CD4-positive, alpha-beta memory T cell (primary cell): ENCODE data around the gene TRAPPC2. TPM values are rescaled to one million over a fixed set of nuclear protein-coding genes. Genes with fewer than 3 reads are reported as not detected.
"Not testable (repeated sequence)": the region's sequence is repeated elsewhere in the genome, so short reads cannot be mapped to it uniquely, and the experiment has no call there.

ENCODE experiments used
- CTCF ChIA-PET: fragments of 350-600 bp; sonication (Branson Sonifier 250); formaldehyde crosslinking; loops from one replicate; lab custom pipeline; 2021; ENCODE audit warnings: inconsistent platforms; ENCODE audit not compliant: partially characterized antibody; lab: Charles Lee
- POLR2A ChIA-PET: fragments of 350-600 bp; sonication (Branson Sonifier 250); formaldehyde crosslinking; loops from one replicate; lab custom pipeline; 2021; ENCODE audit not compliant: partially characterized antibody; lab: Charles Lee
- DNase-seq, 5 donors: peaks; one replicate each; pipeline versions ENCODE4 v3.0.0 to v3.0.0-alpha.2; 2020 to 2022; ENCODE audit warnings: mixed read lengths in 1 of 5
- H3K27ac ChIP-seq: one replicate; pipeline ENCODE4 v1.7.0; 2013; ENCODE audit warnings: low read depth, low read length
- H3K27me3 ChIP-seq: 2 replicates; pipeline ENCODE4 v1.7.0; 2013; ENCODE audit warnings: mild to moderate bottlenecking, low read length, moderate library complexity; ENCODE audit not compliant: insufficient read depth
- H3K36me3 ChIP-seq: 2 replicates; pipeline ENCODE4 v1.7.0; 2013; ENCODE audit warnings: mild to moderate bottlenecking, low read length, moderate library complexity; ENCODE audit not compliant: insufficient read depth
- H3K4me1 ChIP-seq: 2 replicates; pipeline ENCODE4 v1.7.0; 2013; ENCODE audit warnings: mild to moderate bottlenecking, low read length, moderate library complexity; ENCODE audit not compliant: insufficient read depth
- H3K4me3 ChIP-seq, 2 donors: one replicate each; pipeline ENCODE4 v1.7.0; 2013; ENCODE audit warnings: low read length in 2 of 2, mild to moderate bottlenecking in 1 of 2
- H3K9me3 ChIP-seq, 2 donors: one replicate each; pipeline ENCODE4 v1.7.0; 2013; ENCODE audit warnings: low read length in 2 of 2, control low read depth in 1 of 2; ENCODE audit not compliant: control insufficient read depth in 1 of 2
- H3K27ac Mint-ChIP-seq, 7 donors: one replicate each; pipeline ENCODE4 v1.8.0; 2020 to 2021; ENCODE audit warnings: mixed read lengths in 7 of 7, mild to moderate bottlenecking in 6 of 7, inconsistent platforms in 3 of 7, moderate library complexity in 3 of 7
- H3K27me3 Mint-ChIP-seq, 2 donors: one replicate each; pipeline ENCODE4 v1.8.0; 2020 to 2021; ENCODE audit warnings: mixed read lengths in 2 of 2
- H3K36me3 Mint-ChIP-seq, 2 donors: one replicate each; pipeline ENCODE4 v1.8.0; 2020 to 2021; ENCODE audit warnings: mixed read lengths in 2 of 2, inconsistent platforms in 1 of 2, mild to moderate bottlenecking in 1 of 2
- H3K4me1 Mint-ChIP-seq, 4 donors: one replicate each; pipeline ENCODE4 v1.8.0; 2020 to 2021; ENCODE audit warnings: mixed read lengths in 4 of 4, mild to moderate bottlenecking in 1 of 4
- H3K4me3 Mint-ChIP-seq, 8 donors: one replicate each; pipeline ENCODE4 v1.8.0; 2020 to 2021; ENCODE audit warnings: mixed read lengths in 8 of 8, mild to moderate bottlenecking in 7 of 8, moderate library complexity in 6 of 8, inconsistent platforms in 3 of 8
- H3K9me3 Mint-ChIP-seq, 8 donors: one replicate each; pipeline ENCODE4 v1.8.0; 2020 to 2021; ENCODE audit warnings: mixed read lengths in 8 of 8, mild to moderate bottlenecking in 5 of 8, inconsistent platforms in 3 of 8, moderate library complexity in 1 of 8
- intact Hi-C: fragments of 100-400 bp; cut with micrococcal nuclease; formaldehyde crosslinking; loops from one replicate; pipeline ENCODE4 v1.15.1; 2023
- polyA plus RNA-seq, 2 donors: library from polyadenylated mRNA; unstranded; fragments of 300-500 nt; fragmentation: Illumina TruSeq; gene quantifications; one replicate each; pipeline ENCODE4 v1.2.3, GENCODE V29; 2021
- total RNA-seq, 2 experiments: library from RNA; stranded (reverse); gene quantifications; one replicate each; pipeline ENCODE4 v1.2.3, GENCODE V29; 2021

TRAPPC2 gene
- total and polyA plus RNA-seq, 4 experiments from 2014 or later: 33.1 to 45.9 (median 38.1) TPM

DNA sequence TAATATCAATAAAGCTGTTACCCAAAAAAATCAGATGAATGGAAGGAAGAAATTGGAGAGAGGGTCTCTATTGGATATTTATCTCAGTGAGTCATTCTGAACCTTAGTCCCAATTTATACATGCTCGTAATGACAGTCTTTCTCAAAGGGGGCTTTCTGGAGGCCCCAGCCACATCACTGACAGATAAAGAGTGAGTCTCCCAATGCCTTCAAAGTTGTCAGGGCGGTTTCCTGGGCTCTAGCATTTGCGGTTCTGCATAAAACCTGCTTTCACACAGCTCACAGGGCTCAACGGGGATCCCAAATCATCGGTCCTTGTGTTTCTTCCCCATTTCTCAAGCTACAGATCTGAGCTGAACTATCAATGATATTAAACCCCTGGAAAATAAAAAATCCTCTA, 64.2 kb downstream of the TRAPPC2 start:
- POLR2A ChIA-PET: no interaction called here
- peaks cover 16 to 35% of the 10 kb centered on the region in 2 donors for H3K36me3 Mint-ChIP-seq
- no peak overlapping the region for H3K27ac ChIP-seq
- H3K9me3 ChIP-seq: no peaks in the 10 kb centered on the region
- no peak overlapping the region for H3K4me3 ChIP-seq
- intact Hi-C loops: no loop called here
- no peaks in the 10 kb centered on the region for H3K27me3 ChIP-seq
- H3K36me3 ChIP-seq: no peaks in the 10 kb centered on the region
- H3K4me1 ChIP-seq: no peaks in the 10 kb centered on the region
- CTCF ChIA-PET: interaction anchor here (1.9 kb wide), 1 partner anchor 18 kb away, joined by 5 read pairs; the partner anchor contains the start of gene RAB9A
- H3K4me3 Mint-ChIP-seq: no peak overlapping the region
- H3K27me3 Mint-ChIP-seq: no peaks in the 10 kb centered on the region
- no peak for DNase-seq
- no peaks in the 10 kb centered on the region for H3K9me3 Mint-ChIP-seq
- peaks cover 5 to 8% (median 6%) of the 10 kb centered on the region in 4 donors for H3K4me1 Mint-ChIP-seq
- peak overlapping the region in 4 of 7 donors; percentile 26 to 94 (median 44) for H3K27ac Mint-ChIP-seq

DNA sequence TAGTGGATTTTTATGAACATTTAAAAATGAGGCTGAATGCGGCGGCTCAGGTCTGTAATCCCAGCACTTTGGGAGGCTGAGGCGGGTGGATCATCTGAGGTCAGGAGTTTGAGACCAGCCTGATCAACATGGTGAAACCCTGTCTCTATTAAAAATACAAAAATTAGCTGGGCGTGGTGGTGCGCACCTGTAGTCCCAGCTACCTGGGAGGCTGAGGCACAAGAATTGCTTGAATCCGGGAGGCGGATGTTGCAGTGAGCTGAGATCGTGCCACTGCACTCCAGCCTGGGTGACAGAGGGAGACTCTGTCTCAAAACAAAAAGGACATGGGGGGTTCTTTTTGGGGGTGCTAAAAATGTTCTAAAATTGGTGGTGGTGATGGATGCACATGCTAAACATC, 64.7 kb downstream of the TRAPPC2 start:
- Mint-ChIP-seq H3K27ac (peak overlapping the region; percentile 86 to 94 (median 89)), H3K36me3 (peaks cover 17 to 39% of the 10 kb centered on the region in 2 donors), H3K4me3 (peak overlapping the region in 6 of 8 donors; percentile 47 to 85 (median 74))
- H3K4me1 ChIP-seq, H3K4me3 ChIP-seq, intact Hi-C loops, H3K9me3 Mint-ChIP-seq, H3K27me3 ChIP-seq, H3K9me3 ChIP-seq, H3K27me3 Mint-ChIP-seq, H3K36me3 ChIP-seq, H3K4me1 Mint-ChIP-seq, DNase-seq: not testable (repeated sequence)
- H3K27ac ChIP-seq: peak overlapping the region; percentile 32
- ChIA-PET CTCF (interaction anchor here (0.8 to 1.9 kb wide), 2 partner anchors 11 to 19 kb away, joined by 4 to 5 read pairs; partner anchors contain the start of gene RAB9A), POLR2A (interaction anchor here (1.4 kb wide), 1 partner anchor 65 kb away, joined by 8 read pairs; the partner anchor contains the start of genes OFD1 and TRAPPC2)

DNA sequence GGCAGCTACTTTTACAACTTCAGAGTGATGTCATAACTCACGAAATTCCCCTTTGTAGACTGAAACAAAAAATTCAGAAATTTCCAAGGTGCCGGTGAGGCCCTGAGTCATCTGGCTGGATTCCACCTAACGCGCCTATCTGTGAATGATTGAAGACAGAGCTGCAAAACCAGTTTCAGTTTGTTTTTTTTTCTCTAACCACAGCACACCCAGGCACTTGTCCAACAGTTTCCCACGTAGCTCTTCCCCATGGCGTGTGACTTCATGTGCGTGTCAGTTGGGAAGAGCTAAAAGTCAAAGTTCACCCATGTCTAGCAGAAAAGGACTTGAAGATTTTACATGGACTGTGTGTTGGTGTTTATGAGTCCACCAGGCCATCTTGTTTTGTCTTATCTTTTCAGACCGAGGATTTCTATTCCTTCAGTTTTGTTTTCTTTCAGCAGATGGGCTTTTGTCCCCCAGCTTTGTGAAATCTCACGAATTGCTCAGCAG, 65.1 kb downstream of the TRAPPC2 start:
- Histone ChIP-seq H3K4me3 (no peak overlapping the region), H3K36me3 (no peaks in the 10 kb centered on the region), H3K27me3 (no peaks in the 10 kb centered on the region), H3K9me3 (no peaks in the 10 kb centered on the region), H3K4me1 (no peaks in the 10 kb centered on the region), H3K27ac (peak overlapping the region; percentile 32)
- peaks cover 5 to 8% (median 6%) of the 10 kb centered on the region in 4 donors for H3K4me1 Mint-ChIP-seq
- DNase-seq: peak; percentile 39 to 86 (median 49)
- no peaks in the 10 kb centered on the region for H3K9me3 Mint-ChIP-seq
- peak overlapping the region; percentile 86 to 94 (median 89) for H3K27ac Mint-ChIP-seq
- POLR2A ChIA-PET: interaction anchor here (1.4 kb wide), 1 partner anchor 66 kb away, joined by 8 read pairs; the partner anchor contains the start of genes OFD1 and TRAPPC2
- no peaks in the 10 kb centered on the region for H3K27me3 Mint-ChIP-seq
- H3K36me3 Mint-ChIP-seq: peaks cover 18 to 41% of the 10 kb centered on the region in 2 donors
- intact Hi-C loops: no loop called here
- CTCF ChIA-PET: interaction anchor here (0.8 to 1.9 kb wide), 3 partner anchors 10 to 80 kb away, joined by 3 to 5 read pairs (median 4); partner anchors contain the start of gene RAB9A
- H3K4me3 Mint-ChIP-seq: peak overlapping the region; percentile 47 to 85 (median 74)

GRCh38 chrX:13667919-13668318, 66.5 kb downstream of the TRAPPC2 start:
- CTCF ChIA-PET: no interaction called here
- peaks cover 22 to 52% of the 10 kb centered on the region in 2 donors for H3K36me3 Mint-ChIP-seq
- H3K27me3 ChIP-seq: no peaks in the 10 kb centered on the region
- intact Hi-C loops: no loop called here
- H3K4me3 Mint-ChIP-seq: no peak overlapping the region
- no peaks in the 10 kb centered on the region for H3K27me3 Mint-ChIP-seq
- peaks cover 5 to 8% (median 6%) of the 10 kb centered on the region in 4 donors for H3K4me1 Mint-ChIP-seq
- DNase-seq: no peak
- H3K27ac Mint-ChIP-seq: peak overlapping the region in 1 of 7 donors; percentile 62
- no peak overlapping the region for H3K27ac ChIP-seq
- POLR2A ChIA-PET: no interaction called here
- H3K9me3 ChIP-seq: no peaks in the 10 kb centered on the region
- H3K9me3 Mint-ChIP-seq: no peaks in the 10 kb centered on the region
- H3K36me3 ChIP-seq: no peaks in the 10 kb centered on the region
- no peak overlapping the region for H3K4me3 ChIP-seq
- H3K4me1 ChIP-seq: no peaks in the 10 kb centered on the region

GRCh38 chrX:13666836-13667235, 67.6 kb downstream of the TRAPPC2 start:
- Histone ChIP-seq H3K4me1 (peaks cover 8% of the 10 kb centered on the region), H3K36me3 (no peaks in the 10 kb centered on the region), H3K4me3 (no peak overlapping the region), H3K27me3 (no peaks in the 10 kb centered on the region), H3K9me3 (no peaks in the 10 kb centered on the region), H3K27ac (no peak overlapping the region)
- Mint-ChIP-seq H3K4me3 (no peak overlapping the region), H3K36me3 (peaks cover 32 to 53% of the 10 kb centered on the region in 2 donors), H3K27ac (no peak overlapping the region), H3K9me3 (no peaks in the 10 kb centered on the region), H3K4me1 (peaks cover 8 to 11% (median 9%) of the 10 kb centered on the region in 4 donors), H3K27me3 (no peaks in the 10 kb centered on the region)
- intact Hi-C loops: no loop called here
- ChIA-PET CTCF (no interaction called here), POLR2A (no interaction called here)
- no peak for DNase-seq

DNA sequence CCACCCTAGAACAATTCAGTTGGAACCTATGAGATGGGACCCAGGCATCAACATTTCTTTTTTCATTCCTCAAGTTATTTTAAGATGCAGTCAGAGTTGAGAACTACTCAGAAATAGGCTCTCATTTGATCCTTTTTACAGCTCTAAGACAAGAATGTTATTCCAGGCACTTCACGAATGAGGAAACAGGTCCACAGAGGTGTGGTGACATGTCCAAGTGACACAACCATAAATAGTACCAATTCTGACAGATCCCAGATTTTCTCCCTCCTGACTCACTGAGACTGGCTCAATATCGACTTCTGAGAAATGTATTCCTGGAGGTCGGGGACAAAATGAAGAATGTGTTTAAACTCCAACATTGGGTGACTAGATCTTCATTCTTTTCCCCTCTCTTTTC, 70.4 kb downstream of the TRAPPC2 start:
- peaks cover 3 to 9% (median 7%) of the 10 kb centered on the region in 4 donors for H3K4me1 Mint-ChIP-seq
- peaks cover 30 to 54% of the 10 kb centered on the region in 2 donors for H3K36me3 Mint-ChIP-seq
- POLR2A ChIA-PET: interaction anchor here (2.2 kb wide), 1 partner anchor 71 kb away, joined by 14 read pairs; the partner anchor contains the start of genes OFD1 and TRAPPC2
- Histone ChIP-seq H3K27ac (no peak overlapping the region), H3K9me3 (no peaks in the 10 kb centered on the region), H3K4me1 (peaks cover 9% of the 10 kb centered on the region), H3K27me3 (no peaks in the 10 kb centered on the region), H3K4me3 (no peak overlapping the region), H3K36me3 (no peaks in the 10 kb centered on the region)
- H3K9me3 Mint-ChIP-seq: no peaks in the 10 kb centered on the region
- H3K27ac Mint-ChIP-seq: peak overlapping the region in 1 of 7 donors; percentile 1
- no peak for DNase-seq
- no peak overlapping the region for H3K4me3 Mint-ChIP-seq
- CTCF ChIA-PET: interaction anchor here (3.1 kb wide), 1 partner anchor 85 kb away, joined by 8 read pairs; no protein-coding TSS in a partner anchor
- intact Hi-C loops: no loop called here
- no peaks in the 10 kb centered on the region for H3K27me3 Mint-ChIP-seq

- DNase-seq: no peak
- H3K27me3 ChIP-seq: no peaks in the 10 kb centered on the region
- Mint-ChIP-seq H3K27me3 (no peaks in the 10 kb centered on the region), H3K9me3 (no peaks in the 10 kb centered on the region), H3K4me3 (peak overlapping the region; percentile 18 to 69 (median 60)), H3K36me3 (peaks cover 38 to 55% of the 10 kb centered on the region in 2 donors), H3K27ac (peak overlapping the region; percentile 26 to 84 (median 67)), H3K4me1 (peaks cover 9 to 15% (median 12%) of the 10 kb centered on the region in 4 donors)
- H3K27ac ChIP-seq: peak overlapping the region; percentile 47
- ChIA-PET CTCF (interaction anchor here (0.6 to 3.1 kb wide), 9 partner anchors 9 to 547 kb away, joined by 3 to 8 read pairs (median 4); partner anchors contain the start of gene TCEANC), POLR2A (interaction anchor here (0.5 to 2.3 kb wide), 10 partner anchors 9 to 367 kb away, joined by 3 to 14 read pairs (median 4); partner anchors contain the start of genes GEMIN8, OFD1, RAB9A and TCEANC)
- no peaks in the 10 kb centered on the region for H3K36me3 ChIP-seq
- intact Hi-C loops: no loop called here
- peaks cover 12% of the 10 kb centered on the region for H3K4me1 ChIP-seq
- H3K4me3 ChIP-seq: peak overlapping the region in 1 of 2 donors; percentile 24
- no peaks in the 10 kb centered on the region for H3K9me3 ChIP-seq
These were observed 72.0 kb downstream of the TRAPPC2 start for GRCh38 chrX:13662355-13662791.
